Stimulated activated naive CD4-positive, alpha-beta T cell treated with Interleukin-2 at 50 U/mL for 16 hours (primary cell): Measurements from ENCODE around the gene NUP93.
"Not testable (repeated sequence)": the region's sequence is repeated elsewhere in the genome, so short reads cannot be mapped to it uniquely, and the experiment has no call there.

Experiments
- DNase-seq: peaks from one replicate; lab custom pipeline; 2025; lab: John Stamatoyannopoulos, UW

NUP93 gene

GRCh38 chr16:56849690-56850680 is 120.1 kb downstream of the NUP93 start:
- no peak for DNase-seq

GRCh38 chr16:56851671-56852400 is 121.9 kb downstream of the NUP93 start:
- no peak for DNase-seq

- DNase-seq, result no peak
Measured at GRCh38 chr16:56852401-56852730, 122.4 kb downstream of the NUP93 start.

GRCh38 chr16:56852968-56853367 is 123.0 kb downstream of the NUP93 start:
- DNase-seq, result no peak

- DNase-seq, result no peak
Measured at GRCh38 chr16:56855201-56855600, 125.3 kb downstream of the NUP93 start.

GRCh38 chr16:56855946-56856345 is 126.0 kb downstream of the NUP93 start:
- no peak for DNase-seq

GRCh38 chr16:56856876-56857447 is 127.0 kb downstream of the NUP93 start:
- DNase-seq, result no peak

- no peak for DNase-seq
Measured at GRCh38 chr16:56858374-56858773, 128.4 kb downstream of the NUP93 start.

GRCh38 chr16:56859636-56860035 is 129.7 kb downstream of the NUP93 start:
- no peak for DNase-seq

- peak; percentile 54 for DNase-seq
Measured at GRCh38 chr16:56860226-56861020, 130.5 kb downstream of the NUP93 start.

- DNase-seq, result no peak
Measured at GRCh38 chr16:56861092-56861610, 131.2 kb downstream of the NUP93 start.

GRCh38 chr16:56861756-56862155 is 131.8 kb downstream of the NUP93 start:
- no peak for DNase-seq

GRCh38 chr16:56862776-56863175 is 132.8 kb downstream of the NUP93 start:
- no peak for DNase-seq

- no peak for DNase-seq
Measured at GRCh38 chr16:56864960-56865359, 135.0 kb downstream of the NUP93 start, which contains the start of gene SLC12A3. Gene SLC12A3 (plus strand): TSS chr16:56865207. CDS start chr16:56865236, 29 bp downstream.

GRCh38 chr16:56865394-56866062 is 135.6 kb downstream of the NUP93 start:
- no peak for DNase-seq

GRCh38 chr16:56866955-56867830 is 137.3 kb downstream of the NUP93 start:
- DNase-seq, result no peak

- no peak for DNase-seq
Measured at GRCh38 chr16:56868175-56868574, 138.2 kb downstream of the NUP93 start.

GRCh38 chr16:56868766-56869165 is 138.8 kb downstream of the NUP93 start:
- not testable (repeated sequence) for DNase-seq

GRCh38 chr16:56869513-56870275 is 139.8 kb downstream of the NUP93 start:
- peak; percentile 11 for DNase-seq
